SK-N-SH (cell line): Measurements from ENCODE around the gene TNNC1.

Experiments used
- POLR2AphosphoS5 ChIP-seq: IDR thresholded peaks from 2 replicates; pipeline ENCODE4 v1.6.1; 2012; ENCODE audit warnings: low read depth, low read length
- SMC3 ChIP-seq: IDR thresholded peaks from 2 replicates; pipeline ENCODE4 v1.6.1; 2012; ENCODE audit warnings: low read depth, low read length, improper control_type of control experiment
- TAF1 ChIP-seq: IDR thresholded peaks from 2 replicates; pipeline ENCODE4 v1.6.1; 2012; ENCODE audit warnings: low read depth, mild to moderate bottlenecking, low read length, moderate library complexity, borderline replicate concordance
- TF ChIP-seq, protein P1 (sequence below): fragments of 200-600 bp; sonication (generic); IDR thresholded peaks from 2 replicates; pipeline ENCODE4 v1.6.1; 2017; ENCODE audit warnings: antibody characterized with exemption, mild to moderate bottlenecking, moderate library complexity
- TF ChIP-seq, protein P2 (sequence below): IDR thresholded peaks from 2 replicates; pipeline ENCODE4 v1.4.0; 2012; ENCODE audit warnings: low read depth, borderline replicate concordance
- TF ChIP-seq, protein P3 (sequence below): fragments of 150-350 bp; IDR thresholded peaks from 2 replicates; pipeline ENCODE4 v1.6.1; 2017; ENCODE audit warnings: antibody characterized with exemption, low read length, low read depth, borderline replicate concordance

- TF ChIP-seq SMC3 (no peak), POLR2AphosphoS5 (no peak), TAF1 (no peak)
- TF ChIP-seq, protein P1, sequence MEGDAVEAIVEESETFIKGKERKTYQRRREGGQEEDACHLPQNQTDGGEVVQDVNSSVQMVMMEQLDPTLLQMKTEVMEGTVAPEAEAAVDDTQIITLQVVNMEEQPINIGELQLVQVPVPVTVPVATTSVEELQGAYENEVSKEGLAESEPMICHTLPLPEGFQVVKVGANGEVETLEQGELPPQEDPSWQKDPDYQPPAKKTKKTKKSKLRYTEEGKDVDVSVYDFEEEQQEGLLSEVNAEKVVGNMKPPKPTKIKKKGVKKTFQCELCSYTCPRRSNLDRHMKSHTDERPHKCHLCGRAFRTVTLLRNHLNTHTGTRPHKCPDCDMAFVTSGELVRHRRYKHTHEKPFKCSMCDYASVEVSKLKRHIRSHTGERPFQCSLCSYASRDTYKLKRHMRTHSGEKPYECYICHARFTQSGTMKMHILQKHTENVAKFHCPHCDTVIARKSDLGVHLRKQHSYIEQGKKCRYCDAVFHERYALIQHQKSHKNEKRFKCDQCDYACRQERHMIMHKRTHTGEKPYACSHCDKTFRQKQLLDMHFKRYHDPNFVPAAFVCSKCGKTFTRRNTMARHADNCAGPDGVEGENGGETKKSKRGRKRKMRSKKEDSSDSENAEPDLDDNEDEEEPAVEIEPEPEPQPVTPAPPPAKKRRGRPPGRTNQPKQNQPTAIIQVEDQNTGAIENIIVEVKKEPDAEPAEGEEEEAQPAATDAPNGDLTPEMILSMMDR: no peak
- TF ChIP-seq, protein P2, sequence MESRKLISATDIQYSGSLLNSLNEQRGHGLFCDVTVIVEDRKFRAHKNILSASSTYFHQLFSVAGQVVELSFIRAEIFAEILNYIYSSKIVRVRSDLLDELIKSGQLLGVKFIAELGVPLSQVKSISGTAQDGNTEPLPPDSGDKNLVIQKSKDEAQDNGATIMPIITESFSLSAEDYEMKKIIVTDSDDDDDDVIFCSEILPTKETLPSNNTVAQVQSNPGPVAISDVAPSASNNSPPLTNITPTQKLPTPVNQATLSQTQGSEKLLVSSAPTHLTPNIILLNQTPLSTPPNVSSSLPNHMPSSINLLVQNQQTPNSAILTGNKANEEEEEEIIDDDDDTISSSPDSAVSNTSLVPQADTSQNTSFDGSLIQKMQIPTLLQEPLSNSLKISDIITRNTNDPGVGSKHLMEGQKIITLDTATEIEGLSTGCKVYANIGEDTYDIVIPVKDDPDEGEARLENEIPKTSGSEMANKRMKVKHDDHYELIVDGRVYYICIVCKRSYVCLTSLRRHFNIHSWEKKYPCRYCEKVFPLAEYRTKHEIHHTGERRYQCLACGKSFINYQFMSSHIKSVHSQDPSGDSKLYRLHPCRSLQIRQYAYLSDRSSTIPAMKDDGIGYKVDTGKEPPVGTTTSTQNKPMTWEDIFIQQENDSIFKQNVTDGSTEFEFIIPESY: no peak
- TF ChIP-seq, protein P3, sequence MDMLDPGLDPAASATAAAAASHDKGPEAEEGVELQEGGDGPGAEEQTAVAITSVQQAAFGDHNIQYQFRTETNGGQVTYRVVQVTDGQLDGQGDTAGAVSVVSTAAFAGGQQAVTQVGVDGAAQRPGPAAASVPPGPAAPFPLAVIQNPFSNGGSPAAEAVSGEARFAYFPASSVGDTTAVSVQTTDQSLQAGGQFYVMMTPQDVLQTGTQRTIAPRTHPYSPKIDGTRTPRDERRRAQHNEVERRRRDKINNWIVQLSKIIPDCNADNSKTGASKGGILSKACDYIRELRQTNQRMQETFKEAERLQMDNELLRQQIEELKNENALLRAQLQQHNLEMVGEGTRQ: no peak
Measured at GRCh38 chr3:52430416-52430810, 23.4 kb downstream of the TNNC1 start.
